ENCODE results near the gene WFDC13.

- TF ChIP-seq CTCF (conservative IDR thresholded peaks at IDR 0.05; ENCODE audit: low read length) (no peak), EZH2phosphoT487 (IDR thresholded peaks at IDR 0.05; ENCODE audit: borderline replicate concordance) (no peak)
Measured at GRCh38 chr20:45735988-45736387, 34.1 kb downstream of the WFDC13 start.
